Fibroblast of lung (primary cell): ENCODE data around the gene SMPD3. TPM values are rescaled to one million over a fixed set of nuclear protein-coding genes. Genes with fewer than 3 reads are reported as not detected.

Source experiments
- DNase-seq, 2 donors: peaks; one replicate each; pipeline versions ENCODE4 v3.0.0 to v3.0.0-alpha.2; 2010; ENCODE audit warnings: low read depth in 2 of 2
- H2AFZ ChIP-seq: 2 replicates; pipeline ENCODE4 v1.5.1; 2012; ENCODE audit warnings: low read length, control low read depth, inconsistent platforms
- H3K27ac ChIP-seq: 2 replicates; pipeline ENCODE4 v1.5.1; 2011; ENCODE audit warnings: low read length, control low read depth; ENCODE audit not compliant: insufficient read depth
- H3K27me3 ChIP-seq: 2 replicates; pipeline ENCODE4 v1.5.1; 2011; ENCODE audit warnings: mild to moderate bottlenecking, low read length; ENCODE audit not compliant: control insufficient read depth, insufficient read depth
- H3K36me3 ChIP-seq: 2 replicates; pipeline ENCODE4 v1.5.1; 2011; ENCODE audit warnings: low read length; ENCODE audit not compliant: control insufficient read depth, insufficient read depth
- H3K4me1 ChIP-seq: 2 replicates; pipeline ENCODE4 v1.5.1; 2011; ENCODE audit warnings: low read length; ENCODE audit not compliant: control insufficient read depth, insufficient read depth; ENCODE audit errors: extremely low read depth
- H3K4me2 ChIP-seq: 2 replicates; pipeline ENCODE4 v1.5.1; 2011; ENCODE audit warnings: low read length, control low read depth; ENCODE audit not compliant: insufficient read depth; ENCODE audit errors: extremely low read depth
- H3K4me3 ChIP-seq, 4 experiments: fragments of 200-600 bp in 1 of 4; sonication (generic) in 1 of 4; replicated peaks in 1 of 4; 2 replicates each; pipeline ENCODE4 v1.5.1; 2011 to 2016; ENCODE audit warnings: low read length in 4 of 4, low read depth in 3 of 4, mild to moderate bottlenecking in 3 of 4, control low read depth in 2 of 4, inconsistent platforms in 1 of 4, mixed read lengths in 1 of 4; ENCODE audit not compliant: insufficient read depth in 1 of 4; ENCODE audit errors: control extremely low read depth in 1 of 4
- H3K79me2 ChIP-seq: 2 replicates; pipeline ENCODE4 v1.5.1; 2012; ENCODE audit warnings: mild to moderate bottlenecking, low read length, inconsistent platforms; ENCODE audit not compliant: control insufficient read depth, insufficient read depth
- H3K9ac ChIP-seq: 2 replicates; pipeline ENCODE4 v1.5.1; 2011; ENCODE audit warnings: mild to moderate bottlenecking, low read length, control low read depth; ENCODE audit not compliant: insufficient read depth
- H3K9me3 ChIP-seq: 2 replicates; pipeline ENCODE4 v1.5.1; 2012; ENCODE audit warnings: low read depth, low read length; ENCODE audit not compliant: control insufficient read depth, insufficient read depth
- H4K20me1 ChIP-seq: 2 replicates; pipeline ENCODE4 v1.5.1; 2011; ENCODE audit warnings: low read length; ENCODE audit not compliant: control insufficient read depth, insufficient read depth; ENCODE audit errors: extremely low read depth
- EZH2 ChIP-seq: IDR thresholded peaks from 2 replicates; pipeline ENCODE4 v1.5.1; 2012; ENCODE audit warnings: low read length, control low read depth, mild to moderate bottlenecking; ENCODE audit errors: missing control alignments
- polyA plus RNA-seq, 2 donors: library from polyadenylated mRNA; depleted of rRNA in 1 of 2; stranded (reverse) in 1 of 2; unstranded in 1 of 2; fragments of >200 nt; gene quantifications; 2 replicates each; pipeline ENCODE4 v1.2.1, GENCODE V29; 2011 to 2012; ENCODE audit warnings: missing spikeins in 1 of 2
- total RNA-seq: library from RNA; depleted of rRNA; stranded (reverse); fragments of >200 nt; gene quantifications from 2 replicates; pipeline ENCODE4 v1.2.1, GENCODE V29; 2014
- TF ChIP-seq, protein P1 (sequence below), 2 donors: IDR thresholded peaks in 1 of 2; conservative IDR thresholded peaks in 1 of 2; 1 replicate in 1 of 2; 2 replicates in 1 of 2; pipeline ENCODE4 v1.5.1; 2011 to 2012; ENCODE audit warnings: low read length in 2 of 2, control low read depth in 1 of 2, inconsistent platforms in 1 of 2, low read depth in 1 of 2, mild to moderate bottlenecking in 1 of 2

Gene SMPD3
- total and polyA plus RNA-seq, 2 donors (not counting 1 experiment from before 2014, with no cell fraction given) = under 0.01 to 0.08 TPM

DNA sequence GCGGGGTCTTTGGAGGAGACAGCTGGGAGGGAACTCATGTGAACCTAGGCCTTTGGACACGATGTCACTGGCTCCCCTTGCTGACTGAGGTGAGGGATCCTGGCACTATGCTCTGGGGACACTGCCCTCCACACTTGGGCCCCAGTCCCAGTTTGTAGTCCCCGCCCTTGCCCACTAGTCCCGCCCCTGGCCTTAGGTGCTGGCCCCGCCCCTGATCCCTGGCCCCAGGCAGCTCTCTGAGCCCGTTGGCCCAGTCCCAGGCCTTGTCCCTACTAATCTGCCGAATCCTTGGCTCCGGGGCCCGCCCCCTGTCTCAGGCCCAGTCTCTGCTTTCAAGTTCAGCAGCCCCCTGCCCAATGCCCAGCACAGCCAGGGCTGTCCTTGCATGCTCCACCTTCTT, 61.0 kb downstream of the SMPD3 start:
- Histone ChIP-seq H3K27me3 (no peaks in the 10 kb centered on the region), H4K20me1 (no peaks in the 10 kb centered on the region), H3K4me1 (no peaks in the 10 kb centered on the region), H3K9me3 (no peaks in the 10 kb centered on the region), H3K27ac (no peak overlapping the region), H2AFZ (no peak overlapping the region), H3K36me3 (no peaks in the 10 kb centered on the region), H3K4me3 (no peak overlapping the region), H3K79me2 (no peaks in the 10 kb centered on the region), H3K9ac (no peak overlapping the region), H3K4me2 (no peak overlapping the region)
- no peak for TF ChIP-seq EZH2
- TF ChIP-seq, protein P1, sequence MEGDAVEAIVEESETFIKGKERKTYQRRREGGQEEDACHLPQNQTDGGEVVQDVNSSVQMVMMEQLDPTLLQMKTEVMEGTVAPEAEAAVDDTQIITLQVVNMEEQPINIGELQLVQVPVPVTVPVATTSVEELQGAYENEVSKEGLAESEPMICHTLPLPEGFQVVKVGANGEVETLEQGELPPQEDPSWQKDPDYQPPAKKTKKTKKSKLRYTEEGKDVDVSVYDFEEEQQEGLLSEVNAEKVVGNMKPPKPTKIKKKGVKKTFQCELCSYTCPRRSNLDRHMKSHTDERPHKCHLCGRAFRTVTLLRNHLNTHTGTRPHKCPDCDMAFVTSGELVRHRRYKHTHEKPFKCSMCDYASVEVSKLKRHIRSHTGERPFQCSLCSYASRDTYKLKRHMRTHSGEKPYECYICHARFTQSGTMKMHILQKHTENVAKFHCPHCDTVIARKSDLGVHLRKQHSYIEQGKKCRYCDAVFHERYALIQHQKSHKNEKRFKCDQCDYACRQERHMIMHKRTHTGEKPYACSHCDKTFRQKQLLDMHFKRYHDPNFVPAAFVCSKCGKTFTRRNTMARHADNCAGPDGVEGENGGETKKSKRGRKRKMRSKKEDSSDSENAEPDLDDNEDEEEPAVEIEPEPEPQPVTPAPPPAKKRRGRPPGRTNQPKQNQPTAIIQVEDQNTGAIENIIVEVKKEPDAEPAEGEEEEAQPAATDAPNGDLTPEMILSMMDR (conservative IDR thresholded peaks at IDR 0.05 in 1 of 2, IDR thresholded peaks at IDR 0.05 in 1 of 2; ENCODE audit: low read depth in 1 of 2, low read length in 2 of 2) = no peak
- DNase-seq = no peak

- Histone ChIP-seq H3K4me2 (no peak overlapping the region), H3K79me2 (no peaks in the 10 kb centered on the region), H3K9me3 (no peaks in the 10 kb centered on the region), H3K27me3 (peaks cover 2% of the 10 kb centered on the region), H4K20me1 (no peaks in the 10 kb centered on the region), H3K9ac (no peak overlapping the region), H3K4me1 (no peaks in the 10 kb centered on the region), H2AFZ (no peak overlapping the region), H3K27ac (no peak overlapping the region), H3K4me3 (no peak overlapping the region), H3K36me3 (no peaks in the 10 kb centered on the region)
- no peak for TF ChIP-seq EZH2
- TF ChIP-seq, protein P1 (conservative IDR thresholded peaks at IDR 0.05 in 1 of 2, IDR thresholded peaks at IDR 0.05 in 1 of 2; ENCODE audit: low read depth in 1 of 2, low read length in 2 of 2) = no peak
- no peak for DNase-seq
Observed at GRCh38 chr16:68386628-68387027, 61.7 kb downstream of the SMPD3 start.

DNA sequence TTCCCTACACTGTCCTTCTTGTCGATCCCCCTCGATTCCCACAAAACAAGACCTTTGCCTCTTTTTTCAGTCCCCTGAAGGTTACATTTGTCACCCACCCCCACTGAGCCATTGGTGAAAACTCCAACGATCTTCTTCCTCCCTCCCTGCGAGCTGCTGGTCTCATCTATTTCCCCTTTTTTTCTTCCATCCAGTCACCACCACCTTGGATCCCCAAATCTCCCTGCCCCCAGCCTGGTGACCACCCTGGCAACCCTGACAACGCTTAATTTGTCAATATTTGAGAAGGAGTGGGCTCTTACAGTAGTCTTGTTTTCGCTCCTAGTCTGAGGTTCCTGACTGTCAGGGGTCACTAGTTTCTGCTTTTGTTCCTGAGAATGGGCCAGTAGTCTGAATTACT, 62.9 kb downstream of the SMPD3 start:
- Histone ChIP-seq H3K4me2 (no peak overlapping the region), H3K4me3 (no peak overlapping the region), H3K4me1 (no peaks in the 10 kb centered on the region), H2AFZ (no peak overlapping the region), H3K36me3 (no peaks in the 10 kb centered on the region), H3K27me3 (peaks cover 3% of the 10 kb centered on the region), H4K20me1 (no peaks in the 10 kb centered on the region), H3K27ac (no peak overlapping the region), H3K79me2 (no peaks in the 10 kb centered on the region), H3K9me3 (no peaks in the 10 kb centered on the region), H3K9ac (no peak overlapping the region)
- no peak for DNase-seq
- TF ChIP-seq, protein P1 (conservative IDR thresholded peaks at IDR 0.05 in 1 of 2, IDR thresholded peaks at IDR 0.05 in 1 of 2; ENCODE audit: low read depth in 1 of 2, low read length in 2 of 2) = no peak
- no peak for TF ChIP-seq EZH2
